GM23248 (cell line): ENCODE measurements around the gene ACSL6.

Source experiments
- EZH2 ChIP-seq: fragments of 200-600 bp; sonication (generic); IDR thresholded peaks from 2 replicates; pipeline ENCODE4 v1.6.1; 2018; ENCODE audit warnings: antibody characterized with exemption, mild to moderate bottlenecking; ENCODE audit not compliant: insufficient read depth, poor library complexity, severe bottlenecking
- EZH2phosphoT487 ChIP-seq: fragments of 200-600 bp; sonication (generic); IDR thresholded peaks from 2 replicates; pipeline ENCODE4 v1.6.1; 2018; ENCODE audit warnings: antibody characterized with exemption, moderate library complexity, mild to moderate bottlenecking, low read depth; ENCODE audit not compliant: insufficient read depth

DNA sequence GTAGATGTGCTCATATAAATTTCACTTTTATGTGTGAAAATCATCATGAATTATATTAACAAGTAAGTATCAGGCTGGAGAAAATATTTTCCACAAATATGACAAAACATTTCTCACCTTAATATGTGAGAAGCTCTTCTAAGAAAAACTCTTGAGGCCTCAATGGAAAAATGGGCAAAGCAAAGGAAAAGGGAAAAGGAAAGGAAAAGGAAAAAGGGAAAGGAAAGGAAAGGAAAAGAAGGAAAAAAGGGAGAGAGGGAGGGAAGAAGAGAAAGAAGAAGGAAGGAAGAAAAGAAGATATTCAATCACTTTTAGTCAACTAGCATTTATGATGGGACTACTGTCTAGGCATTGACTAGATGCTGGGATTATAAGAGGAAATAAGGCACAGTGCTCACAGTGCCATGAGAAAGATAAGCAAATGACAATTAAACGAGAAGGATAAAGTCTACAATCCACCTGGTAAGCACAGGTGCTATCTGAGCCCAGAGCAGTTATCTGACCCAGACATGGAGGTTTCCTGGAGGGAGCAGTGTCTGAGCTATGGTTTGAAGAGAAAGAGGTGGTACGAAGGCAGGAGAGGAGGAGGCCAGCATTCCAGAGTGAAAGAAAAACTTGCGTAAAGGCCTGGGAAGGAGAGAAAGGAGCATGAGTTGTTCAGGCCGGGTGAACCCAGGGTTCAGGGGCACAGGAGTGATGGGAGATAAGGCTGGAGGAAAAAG is 18.3 kb upstream of the ACSL6 start:
- TF ChIP-seq EZH2phosphoT487 (no peak), EZH2 (no peak)
